Fibroblast of pulmonary artery (primary cell): ENCODE results near the gene ICAM3.

Experiments
- DNase-seq: peaks from one replicate; pipeline ENCODE4 v3.0.0-alpha.2; 2010; ENCODE audit warnings: low read depth
- H3K4me3 ChIP-seq: replicated peaks from 2 replicates; pipeline ENCODE4 v1.5.1; 2011; ENCODE audit warnings: low read depth, mild to moderate bottlenecking, control low read depth, low read length, moderate library complexity
- CTCF ChIP-seq: IDR thresholded peaks from 2 replicates; pipeline ENCODE4 v1.5.1; 2011; ENCODE audit warnings: mild to moderate bottlenecking, control low read depth, low read length, inconsistent platforms; ENCODE audit errors: missing control alignments

ICAM3 gene

GRCh38 chr19:10317045-10317856 is 22.2 kb downstream of the ICAM3 start:
- no peak for TF ChIP-seq CTCF
- H3K4me3 ChIP-seq: no peak overlapping the region
- DNase-seq: no peak

- no peak for DNase-seq
- no peak overlapping the region for H3K4me3 ChIP-seq
- no peak for TF ChIP-seq CTCF
Observed at GRCh38 chr19:10316229-10317044, 23.0 kb downstream of the ICAM3 start.

- peak within 1 kb of the TSS; percentile 86 for H3K4me3 ChIP-seq
- peak; percentile 78 for DNase-seq
- no peak for TF ChIP-seq CTCF
Observed at GRCh38 chr19:10315335-10316214, 23.8 kb downstream of the ICAM3 start, which contains the start of gene FDX2. TSS of gene FDX2 (minus strand) at chr19:10316015. CDS start at chr19:10315996, 19 bp downstream.

DNA sequence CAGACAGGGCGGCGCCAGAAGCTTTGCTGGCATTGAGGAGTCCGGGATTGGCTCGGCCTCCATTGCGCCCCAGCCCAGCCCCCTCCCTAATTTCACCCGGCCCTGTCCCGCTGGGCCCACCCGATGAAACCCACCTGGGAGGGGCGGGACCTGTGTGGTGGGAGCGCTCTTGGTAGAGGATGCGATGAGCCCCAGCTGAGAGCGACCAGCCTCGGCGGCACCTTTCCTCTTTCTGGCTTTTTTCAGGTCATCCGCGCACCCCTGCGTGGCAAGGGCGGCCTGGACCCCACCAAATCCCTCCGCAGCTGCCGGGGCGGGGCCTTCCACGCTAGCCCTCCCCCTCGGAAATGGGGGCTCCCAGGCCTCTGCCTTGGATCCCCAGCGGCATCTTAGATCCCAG is 30.0 kb downstream of the ICAM3 start, which contains the start of gene ZGLP1:
Gene ZGLP1, minus strand, starts transcription at position 393 of the 400 bp plus-strand sequence.
- no peak for DNase-seq
- H3K4me3 ChIP-seq: no peak within 1 kb of the TSS
- TF ChIP-seq CTCF: no peak

DNA sequence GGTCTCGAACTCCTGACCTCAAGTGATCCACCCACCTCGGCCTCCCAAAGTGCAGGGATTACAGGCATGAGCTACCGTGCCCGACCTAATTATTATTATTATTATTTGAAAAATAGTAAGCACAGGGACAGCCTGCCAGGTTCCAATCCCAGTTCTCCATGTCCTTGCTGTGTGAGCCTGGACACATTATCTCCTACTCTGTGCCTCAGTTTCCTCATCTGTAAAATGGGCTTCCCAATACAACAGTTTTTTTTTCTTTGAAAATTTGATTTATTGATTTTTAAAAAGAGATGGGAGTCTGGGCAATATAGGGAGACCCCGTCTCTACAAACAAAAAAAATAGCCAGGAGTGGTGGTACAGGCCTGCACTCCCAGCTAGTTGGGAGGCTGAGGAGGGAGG is 33.1 kb downstream of the ICAM3 start:
- DNase-seq: no peak
- no peak for TF ChIP-seq CTCF
- H3K4me3 ChIP-seq: no peak overlapping the region

GRCh38 chr19:10305139-10305806 is 34.2 kb downstream of the ICAM3 start:
- TF ChIP-seq CTCF: no peak
- DNase-seq: no peak
- H3K4me3 ChIP-seq: no peak overlapping the region
